Activated effector memory CD4-positive, alpha-beta T cell treated with anti-CD3 and anti-CD28 coated beads, Interleukin-2, amount 50 U/mL, for 16 hours (primary cell): Measurements from ENCODE around the gene SPATA24.
"Not testable (repeated sequence)": the region's sequence is repeated elsewhere in the genome, so short reads cannot be mapped to it uniquely, and the experiment has no call there.

Experiments used
- DNase-seq: peaks from one replicate; pipeline ENCODE4 v3.0.0-alpha.2; 2020

SPATA24 gene

DNA sequence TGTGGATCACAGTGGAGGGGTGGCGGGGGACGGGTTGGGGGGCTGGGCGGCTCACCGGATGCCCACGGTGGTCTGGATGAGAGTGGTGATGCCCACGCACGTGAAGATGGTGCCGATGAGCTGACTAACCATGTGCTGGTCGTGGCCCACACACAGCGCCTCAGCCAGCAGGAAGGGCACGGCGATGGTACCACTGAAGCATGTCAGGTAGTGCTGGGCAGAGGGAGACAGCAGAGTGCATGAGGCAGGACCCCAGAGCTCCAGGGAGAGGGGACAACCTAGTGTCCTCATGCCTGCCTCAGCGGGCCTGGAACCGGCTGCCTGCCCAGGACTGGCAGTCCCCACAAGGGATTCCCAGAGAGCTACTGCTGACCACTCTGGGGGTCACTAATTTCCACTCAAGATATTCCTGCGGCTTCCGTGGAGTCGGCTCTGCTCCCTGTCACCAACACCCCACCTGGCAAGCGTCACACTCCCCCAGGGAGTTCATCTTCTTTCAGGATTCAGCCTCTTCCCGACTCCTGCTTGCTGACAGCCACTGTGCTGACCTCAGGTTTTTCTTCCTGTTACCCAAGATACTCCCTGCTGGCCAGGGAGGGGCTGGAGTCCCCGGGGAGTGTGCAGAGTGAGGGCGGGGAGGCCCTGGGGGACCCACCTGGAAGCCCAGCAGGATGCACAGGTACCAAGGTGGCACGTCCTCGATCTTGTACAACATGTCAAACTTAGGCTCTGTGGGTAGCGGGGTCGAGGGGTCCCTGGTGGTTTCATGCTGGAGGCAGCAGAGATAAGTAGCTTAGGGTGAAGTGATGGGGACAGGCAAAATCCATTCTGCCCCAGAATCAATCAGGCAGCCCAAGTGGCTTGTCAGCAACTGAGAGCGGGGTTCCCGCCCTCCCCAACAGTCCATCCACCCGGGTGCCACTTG lies 21.8 kb downstream of the SPATA24 start:
- peak; percentile 53 for DNase-seq

DNA sequence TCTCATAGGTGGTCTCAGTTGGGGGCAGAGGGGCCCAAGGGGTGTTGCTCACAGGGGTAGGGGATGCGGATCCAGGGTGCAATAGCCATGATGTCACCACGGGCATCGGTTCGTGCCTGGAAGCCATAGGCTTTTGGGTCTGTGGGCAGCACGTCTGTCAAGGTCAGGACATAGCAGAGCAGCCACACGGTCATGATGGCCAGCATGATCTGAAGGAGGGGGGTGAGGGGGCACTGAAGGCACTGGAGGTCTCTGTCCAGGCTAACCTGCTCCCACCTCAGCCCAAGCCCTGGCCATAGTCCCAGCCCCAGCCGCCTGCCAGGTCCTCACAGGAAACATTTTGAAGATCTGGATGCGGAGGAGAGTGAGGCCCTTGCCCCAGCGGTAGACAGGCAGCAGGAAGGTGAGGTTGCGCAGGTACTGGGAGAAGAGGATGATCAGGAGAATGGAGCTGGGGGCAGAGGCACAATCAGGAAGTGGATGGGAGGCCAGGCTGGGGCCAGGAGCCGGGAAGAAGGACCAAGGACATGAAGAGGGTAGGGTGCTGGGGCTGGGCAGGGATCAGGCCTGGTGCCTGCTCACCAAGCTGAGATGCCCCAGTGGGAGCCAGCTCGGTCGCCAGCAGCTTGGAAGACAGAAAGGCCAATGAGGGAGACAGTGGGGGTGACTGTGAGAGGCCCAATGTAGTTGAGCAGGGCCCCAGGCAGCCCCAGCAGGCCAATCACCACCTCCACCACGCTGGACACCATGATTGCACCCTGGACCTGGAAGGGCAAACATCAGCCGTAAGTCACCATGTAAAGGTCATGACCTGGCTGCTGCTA lies 24.1 kb downstream of the SPATA24 start:
- peak; percentile 46 for DNase-seq

DNA sequence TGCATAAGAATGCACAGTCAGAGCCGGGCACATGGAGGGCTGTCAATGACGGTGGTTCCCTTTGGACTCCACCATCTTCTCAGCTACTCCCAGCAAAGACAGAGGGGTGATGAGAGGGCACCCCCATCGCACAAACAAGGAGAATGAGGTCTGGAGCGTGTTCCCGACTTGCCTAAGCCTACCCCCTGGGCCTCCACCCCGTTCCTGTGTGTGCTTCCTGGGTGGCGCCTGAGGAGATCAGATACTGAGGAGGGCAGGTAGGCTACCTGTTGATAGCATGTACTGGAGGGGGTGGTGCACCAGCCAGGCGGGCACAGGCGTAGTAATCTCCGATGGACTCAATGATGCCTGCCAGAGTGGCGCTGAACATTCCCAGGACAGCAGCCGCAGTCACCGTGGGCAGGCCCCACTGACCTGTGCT lies 24.9 kb downstream of the SPATA24 start:
- DNase-seq: peak; percentile 57

DNA sequence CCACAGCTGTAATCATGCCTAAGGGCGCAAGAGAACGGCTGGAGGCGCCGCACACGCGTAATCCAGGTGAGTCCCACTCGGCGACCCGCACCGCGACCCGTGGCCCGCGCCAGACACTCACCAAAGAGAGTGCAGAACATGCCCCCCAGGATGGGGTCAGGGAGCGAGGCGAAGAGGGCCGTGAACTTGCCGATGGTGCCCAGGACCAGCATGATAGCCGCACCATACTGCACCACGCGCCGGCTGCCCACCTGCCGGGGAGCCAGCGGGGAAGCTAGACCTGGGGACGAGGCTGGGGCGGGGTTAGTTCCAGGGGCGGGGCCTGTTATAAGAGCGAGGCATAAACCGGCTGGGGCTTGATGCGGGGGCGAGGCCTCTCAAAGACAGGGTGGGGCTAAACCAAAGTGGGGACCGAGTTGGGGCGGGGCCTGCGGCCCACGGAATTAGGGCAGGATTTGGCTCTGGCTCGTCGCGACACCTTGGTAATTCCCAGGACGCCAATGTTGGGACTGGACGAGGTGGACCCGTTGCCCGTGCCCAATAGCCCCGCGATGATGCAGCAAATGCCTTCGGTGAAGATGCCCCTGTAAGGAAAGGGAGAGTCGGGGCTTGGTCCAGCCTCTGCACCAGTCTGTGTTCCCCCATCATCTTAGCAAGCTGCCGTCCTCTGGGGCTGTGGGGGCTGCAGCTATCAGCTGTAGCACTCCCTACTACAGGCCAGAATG lies 25.6 kb downstream of the SPATA24 start:
- DNase-seq: peak; percentile 56

DNA sequence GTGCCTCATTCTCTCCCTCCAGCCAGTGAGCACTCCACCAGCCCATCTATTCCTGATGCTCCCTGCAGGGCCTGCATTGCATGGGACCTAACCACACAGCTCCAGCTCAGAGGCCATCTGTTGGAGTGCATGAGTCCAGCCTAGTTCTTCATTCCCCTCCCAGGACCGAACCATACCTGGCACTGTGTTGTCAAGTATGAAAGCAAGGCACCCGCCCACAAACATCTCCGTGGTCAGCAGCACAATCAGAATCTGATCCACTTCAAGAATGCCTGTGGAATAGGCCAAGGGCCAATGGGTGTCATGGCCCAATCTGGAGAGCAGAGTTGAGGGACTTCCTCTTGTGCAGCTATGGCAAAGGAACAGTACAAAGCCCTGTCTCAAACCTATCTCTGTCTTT lies 26.7 kb downstream of the SPATA24 start:
- DNase-seq: peak; percentile 42

DNA sequence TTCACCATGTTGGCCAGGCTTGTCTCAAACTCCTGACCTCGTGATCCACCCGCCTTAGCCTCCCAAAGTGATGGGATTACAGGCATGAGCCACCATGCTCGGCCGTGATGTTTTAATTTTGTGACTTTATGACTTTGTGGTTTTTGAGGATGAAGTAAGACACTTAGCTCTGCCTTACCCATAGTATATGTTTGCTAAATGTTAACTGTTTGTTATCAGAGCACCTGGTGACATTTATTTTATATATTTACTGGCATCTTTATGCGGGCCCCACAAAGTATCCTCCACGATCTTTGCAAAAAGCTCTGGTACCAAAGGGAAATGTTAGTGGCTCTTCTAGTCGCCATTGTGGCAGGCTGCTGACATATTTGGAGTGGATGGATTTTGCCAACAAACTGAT lies 27.5 kb downstream of the SPATA24 start:
- DNase-seq: peak; percentile 14

DNA sequence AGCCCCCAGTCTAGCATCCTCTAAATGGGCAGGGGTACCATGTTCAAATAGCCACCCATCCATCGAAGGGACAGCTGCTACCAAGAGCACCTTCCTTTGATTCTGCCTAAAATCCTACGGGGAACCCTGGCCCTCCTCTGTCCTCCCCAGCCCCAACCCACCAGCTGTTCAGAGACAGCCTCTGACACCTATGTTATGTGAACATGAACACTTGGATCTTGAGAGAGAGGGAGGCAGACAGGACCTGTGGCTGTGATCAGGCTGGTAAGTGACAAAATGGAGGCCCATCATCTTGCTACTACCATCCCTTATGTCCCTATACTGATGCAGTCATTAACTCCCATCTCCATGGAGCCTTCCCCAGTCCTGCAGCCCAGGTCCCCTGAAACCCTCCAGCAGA lies 29.0 kb downstream of the SPATA24 start:
- no peak for DNase-seq

DNA sequence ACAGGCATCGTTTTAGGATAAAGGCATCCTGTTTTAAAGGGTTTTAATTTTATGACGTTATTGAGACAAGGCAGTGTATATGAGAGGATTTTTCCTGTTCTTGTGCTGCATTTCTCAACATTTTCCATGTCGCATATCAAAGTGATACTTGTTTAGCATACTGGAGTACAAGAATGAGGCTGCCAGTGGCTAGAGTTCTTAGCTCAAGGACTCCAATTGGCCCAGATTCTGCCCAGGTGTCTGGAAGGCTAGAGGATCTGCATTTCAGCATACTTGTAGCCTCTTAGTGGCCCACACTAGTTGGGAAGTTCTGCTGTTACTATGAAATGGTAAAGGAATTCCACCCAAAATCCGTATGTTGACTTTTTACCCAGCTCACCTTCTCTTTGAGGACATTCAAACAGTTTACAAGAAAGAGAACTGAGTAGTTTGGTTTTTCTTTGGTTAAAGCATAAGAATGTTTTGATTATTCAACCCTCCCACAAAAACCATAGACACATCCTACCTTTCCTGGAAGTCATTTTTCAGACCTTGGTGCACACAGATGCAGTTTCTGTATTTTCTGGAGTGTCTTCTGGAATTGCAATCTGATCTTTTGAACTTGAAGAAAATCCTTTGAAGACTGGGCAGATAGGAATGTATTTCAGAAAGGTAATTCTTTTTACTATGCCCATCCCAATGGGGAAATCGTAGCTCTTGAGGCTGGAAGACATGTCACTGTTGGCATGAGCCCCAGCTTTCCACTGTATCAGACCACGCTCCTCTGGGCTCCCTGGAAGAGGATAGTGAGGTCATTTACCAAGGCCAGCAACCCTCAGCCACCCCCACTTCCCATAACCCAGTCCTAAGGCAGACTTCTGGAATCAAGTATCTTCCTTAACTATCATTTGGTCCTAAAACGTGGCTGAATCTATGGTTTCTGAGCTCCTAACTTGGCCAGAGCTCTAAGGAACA lies 32.1 kb downstream of the SPATA24 start:
- DNase-seq: peak; percentile 13

DNA sequence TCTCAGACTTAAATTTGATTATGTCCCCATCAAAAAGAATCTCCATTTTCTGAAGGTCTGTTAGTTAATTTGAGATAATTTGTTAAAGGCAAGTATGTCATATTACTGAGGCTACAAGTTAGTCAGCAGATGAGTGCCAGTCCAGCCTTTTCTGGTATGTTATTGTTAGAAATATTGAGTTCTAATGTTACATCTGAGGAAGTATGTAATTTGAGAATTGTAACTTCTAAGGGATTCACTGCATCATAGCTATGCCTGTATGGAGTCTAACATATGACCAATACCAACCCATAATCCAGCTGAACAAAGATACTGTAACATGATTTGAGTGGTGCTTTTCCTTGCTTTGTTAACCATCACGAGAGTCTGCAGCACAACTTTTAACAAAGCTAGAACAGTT lies 34.7 kb downstream of the SPATA24 start:
- no peak for DNase-seq

DNA sequence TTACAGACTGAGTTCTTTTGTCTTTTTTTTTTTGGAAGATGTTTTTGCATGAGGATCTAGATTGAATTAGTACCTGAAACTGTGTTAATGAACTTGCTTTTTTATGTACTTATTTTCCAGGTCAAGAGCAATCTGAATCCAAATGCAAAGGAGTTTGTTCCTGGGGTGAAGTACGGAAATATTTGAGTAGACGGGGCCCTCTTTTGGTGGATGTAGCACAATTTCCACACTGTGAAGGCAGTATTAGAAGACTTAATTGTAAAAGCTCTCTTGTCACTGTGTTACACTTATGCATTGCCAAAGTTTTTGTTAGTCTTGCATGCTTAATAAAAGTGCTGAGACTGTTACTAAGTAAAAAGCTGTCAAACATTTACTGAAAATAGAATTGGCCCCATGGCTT lies 35.3 kb downstream of the SPATA24 start:
- no peak for DNase-seq

DNA sequence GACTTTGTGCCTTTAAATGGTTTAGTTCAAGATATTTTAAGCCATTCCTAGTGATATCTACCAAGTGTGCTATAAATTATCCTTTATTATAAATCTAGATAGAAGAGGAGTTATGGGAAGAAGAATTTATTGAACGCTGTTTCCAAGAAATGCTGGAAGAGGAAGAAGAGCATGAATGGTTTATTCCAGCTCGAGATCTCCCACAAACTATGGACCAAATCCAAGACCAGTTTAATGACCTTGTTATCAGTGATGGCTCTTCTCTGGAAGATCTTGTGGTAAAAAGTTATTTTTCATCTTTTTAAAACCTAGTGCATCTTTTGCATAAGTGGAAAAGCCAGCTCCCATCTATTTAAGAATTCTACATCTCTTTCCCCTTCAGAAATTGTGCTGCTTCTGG lies 39.4 kb downstream of the SPATA24 start:
- no peak for DNase-seq

DNA sequence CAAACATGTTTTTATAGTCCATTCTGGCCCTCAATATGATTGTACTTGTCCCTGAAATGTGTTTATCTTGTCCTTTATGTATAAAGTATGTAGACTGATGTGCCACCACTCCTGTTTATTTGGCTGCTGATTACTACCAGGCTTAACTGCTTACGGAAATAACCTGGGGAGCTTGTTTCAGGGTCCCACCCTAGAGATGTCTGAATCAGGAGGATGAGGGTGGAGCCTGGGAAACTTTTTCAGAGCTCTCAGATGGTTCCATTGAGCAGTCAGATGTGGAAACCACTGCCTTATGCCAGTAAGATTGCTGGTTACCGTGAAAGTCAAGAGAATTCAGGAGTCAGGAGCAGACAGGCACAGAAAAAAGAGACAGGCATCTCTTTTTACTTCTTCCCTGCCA lies 40.0 kb downstream of the SPATA24 start:
- DNase-seq: no peak

DNA sequence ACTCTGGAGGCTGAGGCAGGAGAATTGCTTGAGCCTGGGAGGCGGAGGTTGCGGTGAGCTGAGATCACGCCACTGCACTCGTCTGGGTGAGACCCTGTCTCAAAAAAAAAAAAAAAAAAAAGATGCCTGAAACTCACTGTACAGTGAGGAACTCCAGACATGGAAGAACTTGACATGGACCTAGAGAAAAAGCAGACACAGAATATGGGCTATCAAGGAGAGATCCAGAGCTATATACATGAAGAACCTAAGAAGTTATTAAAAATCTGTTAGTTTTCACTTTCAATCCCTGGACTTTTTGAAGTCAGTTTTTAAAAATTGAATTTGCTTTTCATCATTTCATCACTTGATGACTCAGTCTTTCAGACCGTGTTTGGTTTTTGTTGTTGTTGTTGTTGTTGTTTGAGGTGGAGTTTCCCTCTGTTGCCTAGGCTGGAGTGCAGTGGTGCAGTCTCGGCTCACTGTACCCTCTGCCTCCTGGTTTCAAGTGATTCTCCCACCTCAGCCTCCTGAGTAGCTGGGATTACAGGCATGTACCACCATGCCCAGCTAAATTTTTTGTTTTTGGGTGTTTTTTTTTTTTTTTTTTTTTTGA lies 42.0 kb downstream of the SPATA24 start:
- no peak for DNase-seq

DNA sequence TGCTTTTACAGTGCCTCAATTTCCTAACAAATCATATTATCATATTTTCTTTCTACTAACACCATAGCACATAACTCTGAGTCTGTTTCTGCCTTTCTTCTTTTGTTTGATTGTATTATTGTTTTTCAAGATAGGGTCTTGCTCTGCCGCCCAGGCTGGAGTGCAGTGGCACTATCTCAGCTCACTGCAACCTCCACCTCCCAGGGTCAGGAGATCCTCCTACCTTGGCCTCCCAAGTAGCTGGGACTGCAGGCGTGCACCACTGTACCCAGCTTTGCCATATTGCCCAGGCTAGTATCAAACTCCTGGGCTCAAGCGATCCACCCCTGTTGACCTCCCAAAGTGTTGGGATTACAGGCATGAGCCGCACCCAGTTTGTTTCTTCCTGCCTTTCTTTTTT lies 43.5 kb downstream of the SPATA24 start:
- DNase-seq: no peak

DNA sequence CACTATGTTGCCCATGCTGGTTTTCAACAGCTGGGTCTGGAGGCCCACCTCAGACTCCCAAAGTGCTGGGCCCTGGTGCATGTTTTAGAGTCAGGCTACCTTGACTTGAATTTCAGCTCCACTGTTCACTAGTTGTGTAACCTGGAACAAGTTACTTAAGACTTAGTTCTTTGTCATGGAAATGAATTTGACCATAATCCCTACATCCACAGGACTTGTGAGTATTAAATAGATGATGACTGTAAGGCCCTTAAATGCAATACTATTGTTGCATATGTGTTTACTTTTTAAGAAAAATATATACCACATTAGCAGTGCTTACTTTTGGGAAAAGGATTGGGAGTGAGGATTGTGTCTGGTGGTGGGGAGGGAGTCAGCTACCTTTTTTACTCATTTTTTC lies 45.8 kb downstream of the SPATA24 start:
- no peak for DNase-seq

DNA sequence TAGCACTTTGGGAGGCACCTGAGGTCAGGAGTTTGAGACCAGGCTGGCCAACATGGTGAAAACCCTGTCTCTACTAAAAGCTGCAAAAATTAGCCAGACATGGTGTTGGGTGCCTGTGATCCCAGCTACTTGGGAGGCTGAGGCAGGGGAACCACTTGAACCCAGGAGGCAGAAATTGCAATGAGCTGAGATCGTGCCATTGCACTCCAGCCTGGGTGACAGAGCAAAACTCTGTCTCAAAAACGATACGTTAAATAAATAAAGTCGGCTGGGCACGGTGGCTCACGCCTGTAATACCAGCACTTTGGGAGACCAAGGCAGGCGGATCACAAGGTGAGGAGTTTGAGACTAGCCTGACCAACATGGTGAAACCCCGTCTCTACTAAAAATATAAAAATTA lies 48.0 kb downstream of the SPATA24 start:
- not testable (repeated sequence) for DNase-seq

DNA sequence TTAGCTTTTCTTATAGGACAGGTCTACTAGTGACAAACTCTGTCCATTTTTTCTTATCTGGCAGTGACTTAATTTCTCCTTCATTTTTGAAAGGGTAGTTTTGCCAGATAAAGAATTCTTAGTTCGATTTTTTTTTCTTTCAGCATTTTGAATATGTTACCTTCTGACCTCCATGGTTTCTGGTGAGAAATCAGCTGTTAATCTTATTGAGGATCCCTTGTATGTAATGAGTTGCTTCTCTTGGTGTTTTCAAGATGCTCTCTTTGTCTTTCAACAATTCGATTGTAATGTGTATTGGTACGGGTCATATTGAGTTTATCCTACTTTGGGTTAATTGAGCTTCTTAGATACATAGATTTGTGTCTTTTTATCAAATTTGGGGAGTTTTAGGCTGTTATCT lies 49.7 kb downstream of the SPATA24 start:
- DNase-seq: no peak

DNA sequence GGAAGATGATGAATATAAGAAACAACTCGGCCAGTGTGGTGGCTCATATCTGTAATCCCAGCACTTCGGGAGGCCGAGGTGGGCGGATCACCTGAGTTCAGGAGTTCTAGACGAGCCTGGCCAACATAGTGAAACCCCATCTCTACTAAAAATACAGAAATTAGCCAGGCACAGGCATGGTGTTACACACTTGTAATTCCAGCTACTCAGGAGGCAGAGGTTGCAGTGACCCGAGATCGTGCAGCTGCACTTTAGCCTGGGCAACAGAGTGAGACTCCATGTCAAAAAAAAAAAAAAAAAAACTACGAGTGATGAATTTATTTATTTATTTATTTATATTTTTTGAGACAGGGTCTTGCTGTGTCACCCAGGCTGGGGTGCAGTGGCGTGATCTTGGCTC lies 56.0 kb downstream of the SPATA24 start:
- DNase-seq: not testable (repeated sequence)
